ENCODE measurements around the gene RAP1GAP2.
"Not testable (repeated sequence)": the region's sequence is repeated elsewhere in the genome, so short reads cannot be mapped to it uniquely, and the experiment has no call there.

RAP1GAP2 gene

DNA sequence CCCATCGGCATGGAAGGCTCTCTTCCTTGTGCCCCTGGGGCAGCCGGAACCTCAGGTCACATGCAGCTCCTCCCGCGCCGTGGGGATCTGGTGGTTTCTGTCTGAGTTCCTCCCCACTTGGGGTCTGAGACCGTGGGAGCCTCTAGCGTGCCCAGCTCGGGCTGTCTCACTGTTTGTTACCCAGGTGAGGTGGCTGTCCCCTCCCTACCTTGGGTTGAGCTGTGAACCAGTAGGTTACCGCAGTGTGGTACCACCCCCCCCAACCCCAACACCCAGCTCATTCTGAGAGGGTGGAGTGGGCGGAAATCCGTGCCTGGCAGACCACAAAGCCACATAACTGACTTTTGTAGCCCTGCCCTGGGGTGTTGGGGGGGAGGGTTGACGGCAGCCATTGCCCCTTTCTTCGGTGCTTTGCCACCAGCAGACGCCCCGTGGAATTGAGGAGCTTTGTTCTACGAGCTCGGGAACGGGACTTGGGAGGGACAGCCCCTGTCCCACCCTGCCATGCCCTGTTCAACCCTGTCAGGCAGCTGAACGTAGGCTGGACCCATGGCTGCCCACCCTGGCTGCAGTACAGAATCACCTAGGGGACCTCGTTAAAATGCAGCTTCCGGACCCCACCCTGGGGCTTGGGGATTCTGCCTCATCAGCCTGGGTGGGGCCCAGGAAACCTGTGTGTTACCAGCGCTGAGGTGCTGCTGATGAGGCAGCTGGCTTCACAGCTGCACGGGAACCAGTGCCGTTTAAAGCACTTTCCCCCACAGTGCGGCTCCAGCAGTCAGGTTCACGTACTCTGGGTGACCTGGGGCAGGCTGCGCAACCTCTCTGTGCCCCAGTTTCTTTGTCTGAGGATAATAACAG, 18.5 kb downstream of the RAP1GAP2 start:
- no peak for TF ChIP-seq CTCF (IDR thresholded peaks at IDR 0.05; ENCODE audit: low read depth, low read length)
- no peak overlapping the region for H3K4me3 ChIP-seq (ENCODE audit: low read depth, low read length)

DNA sequence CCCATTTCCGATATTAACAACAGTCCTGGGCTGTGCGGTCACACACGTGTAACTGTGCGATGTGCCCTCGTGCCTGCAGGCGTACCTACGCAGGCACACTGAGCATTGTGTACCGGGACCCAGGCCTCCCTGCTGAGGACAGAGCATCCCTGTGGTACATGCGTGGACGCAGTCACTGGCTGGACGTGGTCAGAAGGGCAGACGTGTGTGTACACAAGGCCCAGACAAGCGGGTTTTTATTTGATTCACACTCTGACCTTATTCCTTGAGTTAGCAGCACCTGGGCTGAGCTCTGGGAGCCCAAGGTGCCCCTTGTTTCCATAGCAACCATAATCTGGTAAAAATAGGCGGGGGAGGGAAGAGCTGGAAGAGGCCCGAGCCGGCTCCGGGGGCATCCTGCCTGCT, 19.5 kb downstream of the RAP1GAP2 start:
- TF ChIP-seq CTCF (IDR thresholded peaks at IDR 0.05; ENCODE audit: low read depth, low read length) = no peak
- no peak overlapping the region for H3K4me3 ChIP-seq (ENCODE audit: low read depth, low read length)

- no peak for TF ChIP-seq CTCF (IDR thresholded peaks at IDR 0.05; ENCODE audit: low read depth, low read length)
Observed at GRCh38 chr17:2816688-2817087, 20.4 kb downstream of the RAP1GAP2 start.

GRCh38 chr17:2819294-2819693, 23.1 kb downstream of the RAP1GAP2 start:
- not testable (repeated sequence) for H3K4me3 ChIP-seq (ENCODE audit: low read depth, low read length)

More at GRCh38 chr17:2816688-2817087, 20.4 kb downstream of the RAP1GAP2 start:
- no peak overlapping the region for H3K4me3 ChIP-seq (ENCODE audit: low read depth, low read length)

DNA sequence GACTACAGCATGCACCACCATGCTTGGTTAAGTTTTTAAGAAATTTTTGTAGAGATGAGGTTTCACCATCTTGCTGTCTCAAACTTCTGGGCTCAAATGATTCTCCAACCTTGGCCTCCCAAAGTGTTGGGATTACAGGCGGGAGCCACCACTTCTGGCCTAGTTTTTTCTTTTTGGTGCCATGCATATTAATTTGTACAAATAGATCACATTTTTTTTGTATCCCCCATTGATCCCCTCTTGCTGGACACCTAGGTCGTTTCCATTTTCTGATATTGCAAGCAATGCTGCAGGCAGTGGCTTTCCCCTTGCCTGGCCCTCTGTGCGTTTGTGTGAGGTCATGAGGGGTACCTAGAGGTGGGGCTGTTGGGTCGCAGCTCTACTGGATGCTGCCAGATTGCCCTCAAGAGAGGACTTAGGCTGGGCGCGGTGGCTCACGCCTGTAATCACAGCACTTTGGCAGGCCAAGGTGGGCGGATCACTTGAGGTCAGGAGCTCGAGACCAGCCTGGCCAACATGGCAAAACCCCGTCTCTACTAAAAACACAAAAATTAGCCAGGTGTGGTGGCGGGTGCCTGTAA, 23.8 kb downstream of the RAP1GAP2 start:
- no peak overlapping the region for H3K4me3 ChIP-seq (ENCODE audit: low read depth, low read length)
- TF ChIP-seq CTCF (IDR thresholded peaks at IDR 0.05; ENCODE audit: low read depth, low read length) = no peak

GRCh38 chr17:2821868-2822267, 25.6 kb downstream of the RAP1GAP2 start:
- TF ChIP-seq CTCF (IDR thresholded peaks at IDR 0.05; ENCODE audit: low read depth, low read length) = no peak
- no peak overlapping the region for H3K4me3 ChIP-seq (ENCODE audit: low read depth, low read length)

- no peak for TF ChIP-seq CTCF (IDR thresholded peaks at IDR 0.05; ENCODE audit: low read depth, low read length)
- no peak overlapping the region for H3K4me3 ChIP-seq (ENCODE audit: low read depth, low read length)
Observed at GRCh38 chr17:2822358-2822757, 26.1 kb downstream of the RAP1GAP2 start.
